ENCODE results near the gene CDC37. TPM values are rescaled to one million over a fixed set of nuclear protein-coding genes. Genes with fewer than 3 reads are reported as not detected.

CDC37 gene
- total RNA-seq (229 TPM), polyA plus RNA-seq (10 to 100 TPM; 53.4 to 69.9 (median 61.0) TPM)

- Mint-ChIP-seq H3K9me3 (peaks cover 0 to 2% (median 0%) of the 10 kb centered on the region in 7 donors), H3K4me1 (peaks cover 12 to 85% (median 53%) of the 10 kb centered on the region in 4 donors), H3K27ac (peak within 1 kb of the TSS; percentile 87 to 98 (median 97)), H3K4me3 (peak within 1 kb of the TSS; percentile 89 to 98 (median 96)), H3K36me3 (peaks cover 5% of the 10 kb centered on the region), H3K27me3 (peaks cover 8% of the 10 kb centered on the region)
- H3K9me3 ChIP-seq (ENCODE audit: control insufficient read depth in 2 of 2, low read length in 2 of 2), result no peaks in the 10 kb centered on the region
- peak within 1 kb of the TSS; percentile 95 for H3K27ac ChIP-seq (ENCODE audit: insufficient read depth, low read length, poor library complexity, severe bottlenecking)
- H3K27me3 ChIP-seq (ENCODE audit: control insufficient read depth, insufficient read depth, low read length), result no peaks in the 10 kb centered on the region
- H3K4me1 ChIP-seq (ENCODE audit: control insufficient read depth, insufficient read depth, low read length, poor library complexity, severe bottlenecking), result peaks cover 72% of the 10 kb centered on the region
- DNase-seq, result peak; percentile 95 to 98 (median 97)
- peaks cover 3% of the 10 kb centered on the region for H3K36me3 ChIP-seq (ENCODE audit: control insufficient read depth, insufficient read depth, low read length)
- peak within 1 kb of the TSS; percentile 82 for H3K4me3 ChIP-seq (ENCODE audit: low read depth, low read length)
- ATAC-seq (ENCODE audit: low read depth in 2 of 2), result peak; percentile 84 to 86
Observed at GRCh38 chr19:10403137-10404021, at the start of gene CDC37. TSS of gene CDC37 (minus strand) at chr19:10403542. CDS start at chr19:10403479, 63 bp downstream.

- Histone ChIP-seq H3K36me3 (ENCODE audit: control insufficient read depth, insufficient read depth, low read length) (peaks cover 8% of the 10 kb centered on the region), H3K27ac (ENCODE audit: insufficient read depth, low read length, poor library complexity, severe bottlenecking) (no peak overlapping the region), H3K4me3 (ENCODE audit: low read depth, low read length) (no peak overlapping the region), H3K27me3 (ENCODE audit: control insufficient read depth, insufficient read depth, low read length) (no peaks in the 10 kb centered on the region), H3K4me1 (ENCODE audit: control insufficient read depth, insufficient read depth, low read length, poor library complexity, severe bottlenecking) (no peaks in the 10 kb centered on the region), H3K9me3 (ENCODE audit: control insufficient read depth in 2 of 2, low read length in 2 of 2) (no peaks in the 10 kb centered on the region)
- H3K4me3 Mint-ChIP-seq, result no peak overlapping the region
- peaks cover 0 to 2% (median 0%) of the 10 kb centered on the region in 7 donors for H3K9me3 Mint-ChIP-seq
- H3K4me1 Mint-ChIP-seq, result peaks cover 0 to 11% (median 3%) of the 10 kb centered on the region in 4 donors
- no peaks in the 10 kb centered on the region for H3K27me3 Mint-ChIP-seq
- DNase-seq (no peak), ATAC-seq (ENCODE audit: low read depth in 2 of 2) (no peak)
- peaks cover 14% of the 10 kb centered on the region for H3K36me3 Mint-ChIP-seq
- H3K27ac Mint-ChIP-seq, result peak overlapping the region in 1 of 3 donors; percentile 67
Observed at GRCh38 chr19:10450853-10451609, 47.7 kb upstream of the CDC37 start.

GRCh38 chr19:10450191-10450852 lies 47.0 kb upstream of the CDC37 start:
- H3K4me1 ChIP-seq (ENCODE audit: control insufficient read depth, insufficient read depth, low read length, poor library complexity, severe bottlenecking), result no peaks in the 10 kb centered on the region
- H3K4me3 Mint-ChIP-seq, result no peak overlapping the region
- no peak overlapping the region for H3K27ac ChIP-seq (ENCODE audit: insufficient read depth, low read length, poor library complexity, severe bottlenecking)
- ATAC-seq (ENCODE audit: low read depth in 2 of 2) (no peak), DNase-seq (no peak)
- H3K36me3 Mint-ChIP-seq, result peaks cover 14% of the 10 kb centered on the region
- H3K9me3 ChIP-seq (ENCODE audit: control insufficient read depth in 2 of 2, low read length in 2 of 2), result no peaks in the 10 kb centered on the region
- H3K36me3 ChIP-seq (ENCODE audit: control insufficient read depth, insufficient read depth, low read length), result peaks cover 8% of the 10 kb centered on the region
- H3K27me3 Mint-ChIP-seq, result no peaks in the 10 kb centered on the region
- H3K4me3 ChIP-seq (ENCODE audit: low read depth, low read length), result no peak overlapping the region
- peaks cover 0 to 11% (median 3%) of the 10 kb centered on the region in 4 donors for H3K4me1 Mint-ChIP-seq
- no peak overlapping the region for H3K27ac Mint-ChIP-seq
- H3K27me3 ChIP-seq (ENCODE audit: control insufficient read depth, insufficient read depth, low read length), result no peaks in the 10 kb centered on the region
- H3K9me3 Mint-ChIP-seq, result peaks cover 0 to 2% (median 0%) of the 10 kb centered on the region in 7 donors

- Mint-ChIP-seq H3K4me3 (no peak overlapping the region), H3K27ac (no peak overlapping the region), H3K36me3 (peaks cover 14% of the 10 kb centered on the region), H3K9me3 (peaks cover 0 to 2% (median 0%) of the 10 kb centered on the region in 7 donors), H3K4me1 (peaks cover 0 to 11% (median 3%) of the 10 kb centered on the region in 4 donors), H3K27me3 (no peaks in the 10 kb centered on the region)
- no peak overlapping the region for H3K4me3 ChIP-seq (ENCODE audit: low read depth, low read length)
- ATAC-seq (ENCODE audit: low read depth in 2 of 2) (no peak), DNase-seq (no peak)
- no peaks in the 10 kb centered on the region for H3K9me3 ChIP-seq (ENCODE audit: control insufficient read depth in 2 of 2, low read length in 2 of 2)
- H3K36me3 ChIP-seq (ENCODE audit: control insufficient read depth, insufficient read depth, low read length), result peaks cover 8% of the 10 kb centered on the region
- H3K27ac ChIP-seq (ENCODE audit: insufficient read depth, low read length, poor library complexity, severe bottlenecking), result no peak overlapping the region
- H3K27me3 ChIP-seq (ENCODE audit: control insufficient read depth, insufficient read depth, low read length), result no peaks in the 10 kb centered on the region
- no peaks in the 10 kb centered on the region for H3K4me1 ChIP-seq (ENCODE audit: control insufficient read depth, insufficient read depth, low read length, poor library complexity, severe bottlenecking)
Observed at GRCh38 chr19:10449037-10449436, 45.7 kb upstream of the CDC37 start.

- Histone ChIP-seq H3K4me1 (ENCODE audit: control insufficient read depth, insufficient read depth, low read length, poor library complexity, severe bottlenecking) (no peaks in the 10 kb centered on the region), H3K9me3 (ENCODE audit: control insufficient read depth in 2 of 2, low read length in 2 of 2) (no peaks in the 10 kb centered on the region), H3K4me3 (ENCODE audit: low read depth, low read length) (no peak overlapping the region), H3K27me3 (ENCODE audit: control insufficient read depth, insufficient read depth, low read length) (no peaks in the 10 kb centered on the region), H3K27ac (ENCODE audit: insufficient read depth, low read length, poor library complexity, severe bottlenecking) (no peak overlapping the region), H3K36me3 (ENCODE audit: control insufficient read depth, insufficient read depth, low read length) (no peaks in the 10 kb centered on the region)
- Mint-ChIP-seq H3K4me1 (peaks cover 0 to under 1% (median 0%) of the 10 kb centered on the region in 4 donors), H3K4me3 (no peak overlapping the region), H3K27me3 (no peaks in the 10 kb centered on the region), H3K27ac (no peak overlapping the region), H3K36me3 (peaks cover 2% of the 10 kb centered on the region), H3K9me3 (no peaks in the 10 kb centered on the region)
- no peak for DNase-seq
- no peak for ATAC-seq (ENCODE audit: low read depth in 2 of 2)
Observed at GRCh38 chr19:10442698-10443097, 39.4 kb upstream of the CDC37 start.

- no peaks in the 10 kb centered on the region for H3K36me3 Mint-ChIP-seq
- peaks cover 4% of the 10 kb centered on the region for H3K27me3 Mint-ChIP-seq
- DNase-seq (no peak), ATAC-seq (ENCODE audit: low read depth in 2 of 2) (no peak)
- Histone ChIP-seq H3K36me3 (ENCODE audit: control insufficient read depth, insufficient read depth, low read length) (no peaks in the 10 kb centered on the region), H3K27ac (ENCODE audit: insufficient read depth, low read length, poor library complexity, severe bottlenecking) (no peak overlapping the region), H3K4me1 (ENCODE audit: control insufficient read depth, insufficient read depth, low read length, poor library complexity, severe bottlenecking) (no peaks in the 10 kb centered on the region), H3K9me3 (ENCODE audit: control insufficient read depth in 2 of 2, low read length in 2 of 2) (no peaks in the 10 kb centered on the region), H3K27me3 (ENCODE audit: control insufficient read depth, insufficient read depth, low read length) (no peaks in the 10 kb centered on the region), H3K4me3 (ENCODE audit: low read depth, low read length) (no peak overlapping the region)
- no peaks in the 10 kb centered on the region for H3K9me3 Mint-ChIP-seq
- peak overlapping the region in 1 of 3 donors; percentile 8 for H3K27ac Mint-ChIP-seq
- H3K4me1 Mint-ChIP-seq, result peaks cover 0 to 11% (median 5%) of the 10 kb centered on the region in 4 donors
- H3K4me3 Mint-ChIP-seq, result no peak overlapping the region
Observed at GRCh38 chr19:10439588-10439987, 36.2 kb upstream of the CDC37 start.

- no peak overlapping the region for H3K27ac ChIP-seq (ENCODE audit: insufficient read depth, low read length, poor library complexity, severe bottlenecking)
- peaks cover 5 to 63% (median 28%) of the 10 kb centered on the region in 4 donors for H3K4me1 Mint-ChIP-seq
- DNase-seq, result no peak
Observed at GRCh38 chr19:10433131-10433536, 29.8 kb upstream of the CDC37 start.

More at GRCh38 chr19:10433131-10433536, 29.8 kb upstream of the CDC37 start:
- Mint-ChIP-seq H3K36me3 (no peaks in the 10 kb centered on the region), H3K27me3 (peaks cover 31% of the 10 kb centered on the region), H3K27ac (peak overlapping the region in 2 of 3 donors; percentile 72 to 77), H3K4me3 (peak overlapping the region; percentile 69 to 76 (median 74)), H3K9me3 (peaks cover 0 to 3% (median 1%) of the 10 kb centered on the region in 7 donors)
- no peaks in the 10 kb centered on the region for H3K36me3 ChIP-seq (ENCODE audit: control insufficient read depth, insufficient read depth, low read length)
- H3K27me3 ChIP-seq (ENCODE audit: control insufficient read depth, insufficient read depth, low read length), result peaks cover 4% of the 10 kb centered on the region
- no peak for ATAC-seq (ENCODE audit: low read depth in 2 of 2)
- H3K4me3 ChIP-seq (ENCODE audit: low read depth, low read length), result no peak overlapping the region
- H3K4me1 ChIP-seq (ENCODE audit: control insufficient read depth, insufficient read depth, low read length, poor library complexity, severe bottlenecking), result peaks cover 46% of the 10 kb centered on the region
- no peaks in the 10 kb centered on the region for H3K9me3 ChIP-seq (ENCODE audit: control insufficient read depth in 2 of 2, low read length in 2 of 2)

All from CD4-positive, CD25-positive, alpha-beta regulatory T cell (primary cell).